OCI-M2 (cell line): ENCODE measurements around the gene TAF8.
A peak's percentile ranks its signal among the peaks of the same experiment; 100 is the strongest.
"Not testable (repeated sequence)": the region's sequence is repeated elsewhere in the genome, so short reads cannot be mapped to it uniquely, and the experiment has no call there.

Experiments
- DNase-seq: peaks from one replicate; lab custom pipeline; 2025; ENCODE audit not compliant: unreplicated experiment; lab: John Stamatoyannopoulos, UW

TAF8 gene

GRCh38 chr6:42028234-42029061, 21.9 kb upstream of the TAF8 start:
- DNase-seq = peak; percentile 65

- no peak for DNase-seq
Observed at GRCh38 chr6:42029062-42029685, 21.1 kb upstream of the TAF8 start.

- DNase-seq = no peak
Observed at GRCh38 chr6:42029881-42030280, 20.4 kb upstream of the TAF8 start.

- peak; percentile 62 for DNase-seq
Observed at GRCh38 chr6:42030585-42031506, 19.5 kb upstream of the TAF8 start.

GRCh38 chr6:42032366-42032765, 18.0 kb upstream of the TAF8 start:
- DNase-seq = no peak

GRCh38 chr6:42037669-42038068, 12.7 kb upstream of the TAF8 start:
- not testable (repeated sequence) for DNase-seq

GRCh38 chr6:42038163-42038562, 12.2 kb upstream of the TAF8 start:
- no peak for DNase-seq

- DNase-seq = no peak
Observed at GRCh38 chr6:42038811-42039408, 11.4 kb upstream of the TAF8 start.

- DNase-seq = no peak
Observed at GRCh38 chr6:42040856-42041480, 9.4 kb upstream of the TAF8 start.

GRCh38 chr6:42041481-42042053, 8.8 kb upstream of the TAF8 start:
- no peak for DNase-seq

GRCh38 chr6:42042108-42042507, 8.2 kb upstream of the TAF8 start:
- DNase-seq = no peak

- DNase-seq = peak; percentile 69
Observed at GRCh38 chr6:42043787-42044475, 6.4 kb upstream of the TAF8 start.

- DNase-seq = peak; percentile 91
Observed at GRCh38 chr6:42045538-42046460, 4.5 kb upstream of the TAF8 start.

- DNase-seq = no peak
Observed at GRCh38 chr6:42046464-42047212, 3.7 kb upstream of the TAF8 start.

GRCh38 chr6:42047213-42047590, 3.1 kb upstream of the TAF8 start:
- no peak for DNase-seq

- no peak for DNase-seq
Observed at GRCh38 chr6:42047790-42048405, 2.4 kb upstream of the TAF8 start.

- DNase-seq = no peak
Observed at GRCh38 chr6:42049116-42049809, 1.1 kb upstream of the TAF8 start.
